Right atrium auricular region (tissue), 2 donors: ENCODE measurements around the gene PSMD11. TPM values are rescaled to one million over a fixed set of nuclear protein-coding genes. Genes with fewer than 3 reads are reported as not detected.
A peak's percentile ranks its signal among the peaks of the same experiment; 100 is the strongest.

Experiments
- DNase-seq: peaks from one replicate; pipeline ENCODE4 v3.0.0-alpha.2; 2019; ENCODE audit warnings: low spot score
- H3K27ac ChIP-seq, 2 donors: fragments of 200-600 bp; sonication (generic); 1 replicate in 1 of 2; 2 replicates in 1 of 2; pipeline ENCODE4 v1.5.1; 2016 to 2019
- H3K27me3 ChIP-seq, 2 donors: fragments of 200-600 bp; sonication (generic); one replicate each; pipeline versions ENCODE4 v1.5.1 to v1.6.0; 2017 to 2019
- H3K36me3 ChIP-seq: fragments of 200-600 bp; sonication (generic); one replicate; pipeline ENCODE4 v1.5.1; 2016
- H3K4me1 ChIP-seq, 2 donors: fragments of 200-600 bp; sonication (generic); one replicate each; pipeline versions ENCODE4 v1.5.1 to v1.6.0; 2017 to 2019
- H3K4me3 ChIP-seq, 2 donors: fragments of 200-600 bp; sonication (generic); 1 replicate in 1 of 2; 2 replicates in 1 of 2; pipeline ENCODE4 v1.5.1; 2017 to 2019; ENCODE audit warnings: mild to moderate bottlenecking in 1 of 2, moderate library complexity in 1 of 2
- H3K9me3 ChIP-seq, 2 donors: fragments of 200-600 bp; sonication (generic); one replicate each; pipeline ENCODE4 v1.5.1; 2019
- CTCF ChIP-seq, 2 donors: fragments of 200-600 bp; sonication (generic); IDR thresholded peaks; one replicate each; pipeline ENCODE4 v1.5.1; 2019; ENCODE audit warnings: antibody characterized with exemption in 2 of 2
- total RNA-seq, 2 donors: library from RNA; depleted of rRNA; stranded (reverse); fragments of >200 nt; gene quantifications; one replicate each; pipeline ENCODE4 v1.1.0, GENCODE V29; 2016

Gene PSMD11
- total RNA-seq, 2 donors from 2014 or later = 42.2 to 43.8 TPM

DNA sequence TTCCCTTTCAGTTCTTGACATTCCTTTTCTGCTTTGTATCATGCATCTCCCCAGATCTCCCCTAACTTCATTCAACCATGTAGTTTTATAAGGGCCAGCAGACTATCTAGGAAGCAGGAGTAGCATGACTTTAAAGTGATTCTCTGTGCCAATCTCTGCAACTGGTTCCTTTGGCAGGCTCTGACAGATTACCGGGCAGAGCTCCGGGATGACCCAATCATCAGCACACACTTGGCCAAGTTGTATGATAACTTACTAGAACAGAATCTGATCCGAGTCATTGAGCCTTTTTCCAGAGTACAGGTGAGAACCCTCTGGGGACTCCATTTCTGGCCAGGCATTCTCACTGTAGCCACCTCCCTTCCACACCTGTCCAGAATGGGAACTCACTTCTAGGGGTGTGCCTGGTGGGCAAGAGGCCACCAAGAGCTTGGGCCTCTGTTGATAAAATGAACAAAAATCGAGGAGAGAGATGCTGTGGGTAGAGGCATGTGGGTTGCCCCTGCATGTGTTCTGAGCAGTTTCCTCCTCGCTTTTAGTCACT is 34.8 kb downstream of the PSMD11 start:
- H3K36me3 ChIP-seq = peaks cover 86% of the 10 kb centered on the region
- no peaks in the 10 kb centered on the region for H3K9me3 ChIP-seq
- H3K27me3 ChIP-seq = no peaks in the 10 kb centered on the region
- TF ChIP-seq CTCF (IDR thresholded peaks at IDR 0.05) = no peak
- H3K4me3 ChIP-seq = no peak overlapping the region
- H3K4me1 ChIP-seq = peaks cover 0 to 11% of the 10 kb centered on the region in 2 donors
- H3K27ac ChIP-seq = no peak overlapping the region
- DNase-seq = peak; percentile 36

DNA sequence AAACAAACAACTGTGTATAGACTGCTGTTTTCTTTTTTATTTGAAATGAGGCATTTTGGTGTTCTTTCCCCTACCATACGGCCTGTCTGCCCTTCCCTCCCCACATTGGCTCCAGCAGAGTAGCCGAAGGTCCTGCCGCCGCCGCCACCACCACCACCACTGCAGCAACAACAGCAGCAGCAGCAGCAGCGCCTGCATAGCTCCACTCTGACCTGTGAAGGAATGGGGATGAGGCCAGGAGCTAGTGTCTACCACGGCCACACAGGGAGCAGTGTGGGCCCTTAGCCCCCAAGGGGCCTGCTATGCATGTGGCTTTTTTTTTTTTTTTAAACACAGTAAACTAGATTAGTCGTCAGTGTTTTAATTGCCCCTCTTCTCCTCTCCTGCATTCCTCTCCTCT is 36.9 kb downstream of the PSMD11 start:
- Histone ChIP-seq H3K27me3 (no peaks in the 10 kb centered on the region), H3K4me3 (no peak overlapping the region), H3K36me3 (peaks cover 66% of the 10 kb centered on the region), H3K27ac (no peak overlapping the region), H3K4me1 (peaks cover 0 to 27% of the 10 kb centered on the region in 2 donors), H3K9me3 (no peaks in the 10 kb centered on the region)
- TF ChIP-seq CTCF (IDR thresholded peaks at IDR 0.05) = no peak
- no peak for DNase-seq

DNA sequence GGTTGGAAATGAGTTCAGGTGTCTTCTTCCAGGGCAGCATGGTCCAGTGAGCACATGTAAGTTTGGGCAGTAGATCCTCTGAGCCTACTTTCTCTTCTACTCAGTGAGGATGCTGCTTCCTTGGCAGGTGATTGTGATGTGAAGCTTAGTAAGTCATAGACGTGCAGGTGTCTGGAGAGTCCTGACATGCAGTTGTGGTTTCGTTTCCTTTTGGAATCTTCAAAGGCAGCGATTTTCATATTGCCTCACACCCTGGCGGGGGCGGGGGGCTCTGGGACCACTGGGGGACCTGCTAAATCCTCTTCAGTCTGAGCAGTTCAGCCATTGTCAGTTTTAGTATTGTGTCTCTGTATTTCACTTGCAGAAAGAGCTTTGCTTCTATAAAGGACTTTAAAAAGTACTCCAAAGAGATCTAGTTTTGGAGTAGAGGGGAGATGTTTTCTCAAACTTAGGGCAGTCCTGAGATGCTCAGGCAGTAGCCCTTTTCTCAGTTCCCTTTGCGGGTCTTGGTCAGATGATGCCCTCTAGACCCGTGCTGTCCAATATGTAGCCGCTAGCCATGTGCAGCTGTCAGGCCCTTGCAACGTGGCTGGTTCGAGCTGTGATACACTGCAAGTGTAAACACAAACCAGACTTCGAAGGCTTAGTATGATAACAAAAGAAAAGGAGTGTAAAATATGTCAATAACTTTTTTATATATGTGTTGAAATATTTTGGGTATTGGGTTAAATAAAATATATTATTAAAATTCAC is 38.4 kb downstream of the PSMD11 start:
- H3K27ac ChIP-seq = peak overlapping the region; percentile 41 to 62
- TF ChIP-seq CTCF (IDR thresholded peaks at IDR 0.05) = no peak
- H3K4me1 ChIP-seq = peaks cover 0 to 33% of the 10 kb centered on the region in 2 donors
- H3K4me3 ChIP-seq = no peak overlapping the region
- H3K9me3 ChIP-seq = no peaks in the 10 kb centered on the region
- DNase-seq = peak; percentile 52
- no peaks in the 10 kb centered on the region for H3K27me3 ChIP-seq
- peaks cover 50% of the 10 kb centered on the region for H3K36me3 ChIP-seq

- H3K27me3 ChIP-seq = no peaks in the 10 kb centered on the region
- no peaks in the 10 kb centered on the region for H3K9me3 ChIP-seq
- H3K27ac ChIP-seq = peak overlapping the region; percentile 41 to 62
- no peak overlapping the region for H3K4me3 ChIP-seq
- H3K4me1 ChIP-seq = peaks cover 0 to 37% of the 10 kb centered on the region in 2 donors
- TF ChIP-seq CTCF (IDR thresholded peaks at IDR 0.05) = peak; percentile 45 to 81
- peak; percentile 85 for DNase-seq
- H3K36me3 ChIP-seq = peaks cover 43% of the 10 kb centered on the region
These were observed 39.2 kb downstream of the PSMD11 start for GRCh38 chr17:32483451-32484019.

DNA sequence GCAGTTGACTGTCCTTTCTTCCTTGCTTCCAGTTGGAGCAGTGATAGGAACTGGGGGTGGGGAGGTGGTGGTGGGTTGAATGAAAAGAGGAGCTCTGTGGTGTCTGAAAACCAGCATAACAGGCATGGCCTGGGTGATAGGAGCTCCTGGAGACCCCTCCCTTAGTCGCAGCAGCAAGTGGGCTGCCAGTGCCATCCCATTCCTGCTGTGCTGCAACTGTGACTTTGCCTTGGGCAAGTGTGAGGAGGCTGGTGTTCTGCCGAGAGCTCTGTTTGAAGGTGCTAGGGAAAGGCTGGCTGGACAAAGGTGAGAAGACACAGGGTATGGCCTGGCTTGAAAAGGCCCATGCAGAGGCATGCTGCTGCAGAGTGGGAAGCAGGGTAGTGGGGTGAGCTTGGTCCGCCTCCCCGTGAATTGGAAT is 39.7 kb downstream of the PSMD11 start:
- no peaks in the 10 kb centered on the region for H3K27me3 ChIP-seq
- H3K27ac ChIP-seq = peak overlapping the region; percentile 41 to 62
- H3K4me3 ChIP-seq = no peak overlapping the region

More for the DNA sequence above, 39.7 kb downstream of the PSMD11 start:
- peaks cover 37% of the 10 kb centered on the region for H3K36me3 ChIP-seq
- peaks cover 0 to 37% of the 10 kb centered on the region in 2 donors for H3K4me1 ChIP-seq
- TF ChIP-seq CTCF (IDR thresholded peaks at IDR 0.05) = no peak
- no peaks in the 10 kb centered on the region for H3K9me3 ChIP-seq
- no peak for DNase-seq
